Adrenal gland (tissue), 5 donors: ENCODE data around the gene NNT.

Experiments used
- POLR2A ChIP-seq, 2 donors: fragments of 450-650 bp; IDR thresholded peaks; one replicate each; pipeline ENCODE4 v1.6.1; 2017; ENCODE audit warnings: antibody characterized with exemption in 2 of 2, mild to moderate bottlenecking in 2 of 2, moderate library complexity in 1 of 2
- TF ChIP-seq, protein P1 (sequence below), 6 experiments: fragments of 450-650 bp in 4 of 6; fragments of 200-600 bp in 2 of 6; sonication (generic) in 1 of 6; IDR thresholded peaks; 1 replicate in 5 of 6; 2 replicates in 1 of 6; pipeline versions ENCODE4 v1.5.1 to v1.8.0; 2016 to 2021; ENCODE audit warnings: antibody characterized with exemption in 6 of 6, mild to moderate bottlenecking in 2 of 6, moderate library complexity in 1 of 6
- donor health status: DM: no; HTN: no; CAD: no.

GRCh38 chr5:43637416-43637815, 34.4 kb downstream of the NNT start:
- TF ChIP-seq POLR2A (IDR thresholded peaks at IDR 0.05): no peak
- TF ChIP-seq, protein P1, sequence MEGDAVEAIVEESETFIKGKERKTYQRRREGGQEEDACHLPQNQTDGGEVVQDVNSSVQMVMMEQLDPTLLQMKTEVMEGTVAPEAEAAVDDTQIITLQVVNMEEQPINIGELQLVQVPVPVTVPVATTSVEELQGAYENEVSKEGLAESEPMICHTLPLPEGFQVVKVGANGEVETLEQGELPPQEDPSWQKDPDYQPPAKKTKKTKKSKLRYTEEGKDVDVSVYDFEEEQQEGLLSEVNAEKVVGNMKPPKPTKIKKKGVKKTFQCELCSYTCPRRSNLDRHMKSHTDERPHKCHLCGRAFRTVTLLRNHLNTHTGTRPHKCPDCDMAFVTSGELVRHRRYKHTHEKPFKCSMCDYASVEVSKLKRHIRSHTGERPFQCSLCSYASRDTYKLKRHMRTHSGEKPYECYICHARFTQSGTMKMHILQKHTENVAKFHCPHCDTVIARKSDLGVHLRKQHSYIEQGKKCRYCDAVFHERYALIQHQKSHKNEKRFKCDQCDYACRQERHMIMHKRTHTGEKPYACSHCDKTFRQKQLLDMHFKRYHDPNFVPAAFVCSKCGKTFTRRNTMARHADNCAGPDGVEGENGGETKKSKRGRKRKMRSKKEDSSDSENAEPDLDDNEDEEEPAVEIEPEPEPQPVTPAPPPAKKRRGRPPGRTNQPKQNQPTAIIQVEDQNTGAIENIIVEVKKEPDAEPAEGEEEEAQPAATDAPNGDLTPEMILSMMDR (IDR thresholded peaks at IDR 0.05): no peak
